ENCODE results near the gene CD36. TPM values are rescaled to one million over a fixed set of nuclear protein-coding genes. Genes with fewer than 3 reads are reported as not detected.

CD36 gene
- total RNA-seq, 1 experiment from 2014 or later = 0.28 TPM

- no peak overlapping the region for H3K27ac ChIP-seq (ENCODE audit: insufficient read length, low read depth, low read length)
- H2AFZ ChIP-seq (ENCODE audit: low read length) = no peak overlapping the region
Measured at GRCh38 chr7:80665526-80665925, 27.1 kb downstream of the CD36 start.

More at GRCh38 chr7:80665526-80665925, 27.1 kb downstream of the CD36 start:
- Histone ChIP-seq H3K18ac (ENCODE audit: insufficient read length, low read depth, low read length) (no peak overlapping the region), H3K79me1 (ENCODE audit: insufficient read depth, low read depth, low read length, poor library complexity, severe bottlenecking) (no peaks in the 10 kb centered on the region), H3K79me2 (ENCODE audit: insufficient read depth, low read length) (no peaks in the 10 kb centered on the region), H3K4ac (ENCODE audit: low read depth, low read length) (no peak overlapping the region), H3K23me2 (ENCODE audit: insufficient read length, low read depth, low read length, poor library complexity, severe bottlenecking) (no peaks in the 10 kb centered on the region), H4K5ac (ENCODE audit: insufficient read length, low read depth, low read length) (no peak overlapping the region), H3T11ph (ENCODE audit: low read length) (no peak overlapping the region), H2BK5ac (ENCODE audit: insufficient read length, low read length) (no peak overlapping the region), H3K56ac (ENCODE audit: insufficient read length, low read depth, low read length) (no peak overlapping the region), H2BK120ac (ENCODE audit: low read depth, low read length, poor library complexity, severe bottlenecking) (no peak overlapping the region), H3K23ac (ENCODE audit: insufficient read length, low read depth, low read length) (no peak overlapping the region), H2BK12ac (ENCODE audit: insufficient read length, low read depth, low read length) (no peak overlapping the region), H2BK20ac (ENCODE audit: low read depth, low read length, poor library complexity, severe bottlenecking) (no peak overlapping the region), H4K91ac (ENCODE audit: insufficient read length, low read depth, low read length) (no peak overlapping the region), H4K20me1 (ENCODE audit: control insufficient read depth, insufficient read depth, insufficient read length) (no peaks in the 10 kb centered on the region), H3K4me1 (ENCODE audit: insufficient read depth, low read length) (no peaks in the 10 kb centered on the region), H3K27me3 (ENCODE audit: insufficient read depth, low read length) (no peaks in the 10 kb centered on the region), H3K9ac (ENCODE audit: extremely low read depth, insufficient read length, low read length) (no peak overlapping the region), H3K9me3 (ENCODE audit: control insufficient read depth, low read depth, low read length) (no peaks in the 10 kb centered on the region), H2BK15ac (ENCODE audit: low read depth, low read length) (no peak overlapping the region), H3K14ac (ENCODE audit: insufficient read depth, low read length) (no peak overlapping the region), H2AK5ac (ENCODE audit: insufficient read length, low read length) (no peak overlapping the region), H4K8ac (replicated peaks; ENCODE audit: insufficient read length, low read depth, low read length) (no peak overlapping the region), H3K4me2 (ENCODE audit: insufficient read depth, insufficient read length, low read length) (no peak overlapping the region)
- WGBS (ENCODE audit: extremely low coverage, insufficient read length, low lambda C conversion rate) = no CpG with 5 or more reads among the region's 2 CpGs
- H3K4me1 Mint-ChIP-seq = no peaks in the 10 kb centered on the region
- TF ChIP-seq, protein P1, sequence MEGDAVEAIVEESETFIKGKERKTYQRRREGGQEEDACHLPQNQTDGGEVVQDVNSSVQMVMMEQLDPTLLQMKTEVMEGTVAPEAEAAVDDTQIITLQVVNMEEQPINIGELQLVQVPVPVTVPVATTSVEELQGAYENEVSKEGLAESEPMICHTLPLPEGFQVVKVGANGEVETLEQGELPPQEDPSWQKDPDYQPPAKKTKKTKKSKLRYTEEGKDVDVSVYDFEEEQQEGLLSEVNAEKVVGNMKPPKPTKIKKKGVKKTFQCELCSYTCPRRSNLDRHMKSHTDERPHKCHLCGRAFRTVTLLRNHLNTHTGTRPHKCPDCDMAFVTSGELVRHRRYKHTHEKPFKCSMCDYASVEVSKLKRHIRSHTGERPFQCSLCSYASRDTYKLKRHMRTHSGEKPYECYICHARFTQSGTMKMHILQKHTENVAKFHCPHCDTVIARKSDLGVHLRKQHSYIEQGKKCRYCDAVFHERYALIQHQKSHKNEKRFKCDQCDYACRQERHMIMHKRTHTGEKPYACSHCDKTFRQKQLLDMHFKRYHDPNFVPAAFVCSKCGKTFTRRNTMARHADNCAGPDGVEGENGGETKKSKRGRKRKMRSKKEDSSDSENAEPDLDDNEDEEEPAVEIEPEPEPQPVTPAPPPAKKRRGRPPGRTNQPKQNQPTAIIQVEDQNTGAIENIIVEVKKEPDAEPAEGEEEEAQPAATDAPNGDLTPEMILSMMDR (conservative IDR thresholded peaks at IDR 0.05) = no peak
- H3K36me3 Mint-ChIP-seq (ENCODE audit: insufficient read depth in 1 of 3, low read depth in 3 of 3) = no peaks in the 10 kb centered on the region
- H3K27ac Mint-ChIP-seq = no peak overlapping the region
- H3K4me3 Mint-ChIP-seq = no peak overlapping the region
- H3K27me3 Mint-ChIP-seq (ENCODE audit: low read depth) = no peaks in the 10 kb centered on the region
- H3K9me3 Mint-ChIP-seq = no peaks in the 10 kb centered on the region
- DNase-seq = no peak

Data from H9 (cell line).